Measurements from ENCODE around the gene GNB3.

GRCh38 chr12:6834873-6835272, 5.9 kb upstream of the GNB3 start:
- TF ChIP-seq, protein P1, sequence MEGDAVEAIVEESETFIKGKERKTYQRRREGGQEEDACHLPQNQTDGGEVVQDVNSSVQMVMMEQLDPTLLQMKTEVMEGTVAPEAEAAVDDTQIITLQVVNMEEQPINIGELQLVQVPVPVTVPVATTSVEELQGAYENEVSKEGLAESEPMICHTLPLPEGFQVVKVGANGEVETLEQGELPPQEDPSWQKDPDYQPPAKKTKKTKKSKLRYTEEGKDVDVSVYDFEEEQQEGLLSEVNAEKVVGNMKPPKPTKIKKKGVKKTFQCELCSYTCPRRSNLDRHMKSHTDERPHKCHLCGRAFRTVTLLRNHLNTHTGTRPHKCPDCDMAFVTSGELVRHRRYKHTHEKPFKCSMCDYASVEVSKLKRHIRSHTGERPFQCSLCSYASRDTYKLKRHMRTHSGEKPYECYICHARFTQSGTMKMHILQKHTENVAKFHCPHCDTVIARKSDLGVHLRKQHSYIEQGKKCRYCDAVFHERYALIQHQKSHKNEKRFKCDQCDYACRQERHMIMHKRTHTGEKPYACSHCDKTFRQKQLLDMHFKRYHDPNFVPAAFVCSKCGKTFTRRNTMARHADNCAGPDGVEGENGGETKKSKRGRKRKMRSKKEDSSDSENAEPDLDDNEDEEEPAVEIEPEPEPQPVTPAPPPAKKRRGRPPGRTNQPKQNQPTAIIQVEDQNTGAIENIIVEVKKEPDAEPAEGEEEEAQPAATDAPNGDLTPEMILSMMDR (IDR thresholded peaks at IDR 0.05; ENCODE audit: low read depth, low read length, missing input control): no peak
- TF ChIP-seq FOXA2 (IDR thresholded peaks at IDR 0.05) (no peak), TAF1 (conservative IDR thresholded peaks at IDR 0.05) (no peak), YY1 (IDR thresholded peaks at IDR 0.05) (no peak), SP1 (IDR thresholded peaks at IDR 0.05) (no peak), RAD21 (IDR thresholded peaks at IDR 0.05) (no peak), JUND (IDR thresholded peaks at IDR 0.05) (no peak), MAX (IDR thresholded peaks at IDR 0.05) (no peak), EGR1 (IDR thresholded peaks at IDR 0.05; ENCODE audit: low read depth in 2 of 2) (no peak), GABPA (IDR thresholded peaks at IDR 0.05 in 1 of 2, conservative IDR thresholded peaks at IDR 0.05 in 1 of 2) (no peak), HNF4A (conservative IDR thresholded peaks at IDR 0.05) (no peak)
- TF ChIP-seq, protein P2, sequence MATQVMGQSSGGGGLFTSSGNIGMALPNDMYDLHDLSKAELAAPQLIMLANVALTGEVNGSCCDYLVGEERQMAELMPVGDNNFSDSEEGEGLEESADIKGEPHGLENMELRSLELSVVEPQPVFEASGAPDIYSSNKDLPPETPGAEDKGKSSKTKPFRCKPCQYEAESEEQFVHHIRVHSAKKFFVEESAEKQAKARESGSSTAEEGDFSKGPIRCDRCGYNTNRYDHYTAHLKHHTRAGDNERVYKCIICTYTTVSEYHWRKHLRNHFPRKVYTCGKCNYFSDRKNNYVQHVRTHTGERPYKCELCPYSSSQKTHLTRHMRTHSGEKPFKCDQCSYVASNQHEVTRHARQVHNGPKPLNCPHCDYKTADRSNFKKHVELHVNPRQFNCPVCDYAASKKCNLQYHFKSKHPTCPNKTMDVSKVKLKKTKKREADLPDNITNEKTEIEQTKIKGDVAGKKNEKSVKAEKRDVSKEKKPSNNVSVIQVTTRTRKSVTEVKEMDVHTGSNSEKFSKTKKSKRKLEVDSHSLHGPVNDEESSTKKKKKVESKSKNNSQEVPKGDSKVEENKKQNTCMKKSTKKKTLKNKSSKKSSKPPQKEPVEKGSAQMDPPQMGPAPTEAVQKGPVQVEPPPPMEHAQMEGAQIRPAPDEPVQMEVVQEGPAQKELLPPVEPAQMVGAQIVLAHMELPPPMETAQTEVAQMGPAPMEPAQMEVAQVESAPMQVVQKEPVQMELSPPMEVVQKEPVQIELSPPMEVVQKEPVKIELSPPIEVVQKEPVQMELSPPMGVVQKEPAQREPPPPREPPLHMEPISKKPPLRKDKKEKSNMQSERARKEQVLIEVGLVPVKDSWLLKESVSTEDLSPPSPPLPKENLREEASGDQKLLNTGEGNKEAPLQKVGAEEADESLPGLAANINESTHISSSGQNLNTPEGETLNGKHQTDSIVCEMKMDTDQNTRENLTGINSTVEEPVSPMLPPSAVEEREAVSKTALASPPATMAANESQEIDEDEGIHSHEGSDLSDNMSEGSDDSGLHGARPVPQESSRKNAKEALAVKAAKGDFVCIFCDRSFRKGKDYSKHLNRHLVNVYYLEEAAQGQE (IDR thresholded peaks at IDR 0.05): no peak
